HG02623 (cell line): Measurements from ENCODE around the gene RC3H2.
"Not testable (repeated sequence)": the region's sequence is repeated elsewhere in the genome, so short reads cannot be mapped to it uniquely, and the experiment has no call there.

Source experiments
- ATAC-seq: cut with Tn5 transposase; IDR thresholded peaks from one replicate; pipeline ENCODE4 v1.9.1; 2021; ENCODE audit warnings: moderate library complexity; ENCODE audit not compliant: unreplicated experiment

The RC3H2 gene

GRCh38 chr9:122922713-122923112, 17.6 kb upstream of the RC3H2 start:
- no peak for ATAC-seq

- ATAC-seq: no peak
Measured at GRCh38 chr9:122918310-122918709, 13.2 kb upstream of the RC3H2 start.

- ATAC-seq: peak; percentile 97
Measured at GRCh38 chr9:122912964-122913673, 8.0 kb upstream of the RC3H2 start, which contains the start of gene ZBTB6. TSS of gene ZBTB6 (minus strand) at chr9:122913323. CDS start at chr9:122912072, 1,251 bp downstream.

- no peak for ATAC-seq
Measured at GRCh38 chr9:122912671-122912963, 7.5 kb upstream of the RC3H2 start.

GRCh38 chr9:122906122-122906521, 963 bp upstream of the RC3H2 start:
- not testable (repeated sequence) for ATAC-seq

GRCh38 chr9:122904466-122904822, 715 bp downstream of the RC3H2 start:
- ATAC-seq: peak; percentile 11

GRCh38 chr9:122900791-122901190, 4.4 kb downstream of the RC3H2 start:
- ATAC-seq: no peak

GRCh38 chr9:122897969-122898368, 7.2 kb downstream of the RC3H2 start:
- ATAC-seq: no peak

- no peak for ATAC-seq
Measured at GRCh38 chr9:122888480-122888879, 16.7 kb downstream of the RC3H2 start.

- ATAC-seq: no peak
Measured at GRCh38 chr9:122883125-122883524, 22.0 kb downstream of the RC3H2 start.

- no peak for ATAC-seq
Measured at GRCh38 chr9:122879443-122879842, 25.7 kb downstream of the RC3H2 start.

- ATAC-seq: no peak
Measured at GRCh38 chr9:122875523-122875922, 29.6 kb downstream of the RC3H2 start.

- not testable (repeated sequence) for ATAC-seq
Measured at GRCh38 chr9:122867276-122867675, 37.9 kb downstream of the RC3H2 start.

- ATAC-seq: no peak
Measured at GRCh38 chr9:122866079-122866478, 39.1 kb downstream of the RC3H2 start.

- no peak for ATAC-seq
Measured at GRCh38 chr9:122865300-122865699, 39.9 kb downstream of the RC3H2 start.

GRCh38 chr9:122863407-122863806, 41.8 kb downstream of the RC3H2 start:
- no peak for ATAC-seq

- no peak for ATAC-seq
Measured at GRCh38 chr9:122860319-122861142, 44.6 kb downstream of the RC3H2 start.

GRCh38 chr9:122857815-122858214, 47.3 kb downstream of the RC3H2 start:
- ATAC-seq: no peak

- not testable (repeated sequence) for ATAC-seq
Measured at GRCh38 chr9:122852085-122852786, 52.9 kb downstream of the RC3H2 start.

GRCh38 chr9:122848256-122848943, 56.8 kb downstream of the RC3H2 start:
- ATAC-seq: no peak

- ATAC-seq: no peak
Measured at GRCh38 chr9:122846371-122846940, 58.7 kb downstream of the RC3H2 start.
